CD4-positive, alpha-beta T cell treated with Interleukin-21 for 1 hour (primary cell): ENCODE results near the gene PHACTR2.
A peak's percentile ranks its signal among the peaks of the same experiment; 100 is the strongest.
"Not testable (repeated sequence)": the region's sequence is repeated elsewhere in the genome, so short reads cannot be mapped to it uniquely, and the experiment has no call there.

ENCODE experiments used
- DNase-seq: peaks from one replicate; pipeline ENCODE4 v3.0.0-alpha.2; 2020

Gene PHACTR2

GRCh38 chr6:143700684-143701348 lies 23.1 kb downstream of the PHACTR2 start:
- no peak for DNase-seq

- DNase-seq, result no peak
These were observed 23.8 kb downstream of the PHACTR2 start for GRCh38 chr6:143701349-143702234.

- DNase-seq, result no peak
These were observed 27.8 kb downstream of the PHACTR2 start for GRCh38 chr6:143705569-143705968.

GRCh38 chr6:143707697-143708096 lies 29.9 kb downstream of the PHACTR2 start:
- DNase-seq, result no peak

- DNase-seq, result peak; percentile 3
These were observed 31.1 kb downstream of the PHACTR2 start for GRCh38 chr6:143708889-143709288.

- no peak for DNase-seq
These were observed 33.9 kb downstream of the PHACTR2 start for GRCh38 chr6:143711714-143712113.

GRCh38 chr6:143718472-143718871 lies 40.7 kb downstream of the PHACTR2 start:
- DNase-seq, result no peak

GRCh38 chr6:143721642-143722041 lies 43.9 kb downstream of the PHACTR2 start:
- DNase-seq, result no peak

GRCh38 chr6:143724876-143725275 lies 47.1 kb downstream of the PHACTR2 start:
- no peak for DNase-seq

GRCh38 chr6:143726015-143726647 lies 48.4 kb downstream of the PHACTR2 start:
- no peak for DNase-seq

- DNase-seq, result no peak
These were observed 49.3 kb downstream of the PHACTR2 start for GRCh38 chr6:143727035-143727434.

- DNase-seq, result no peak
These were observed 54.0 kb downstream of the PHACTR2 start for GRCh38 chr6:143731789-143732188.

- DNase-seq, result no peak
These were observed 54.8 kb downstream of the PHACTR2 start for GRCh38 chr6:143732536-143732935.

- DNase-seq, result no peak
These were observed 55.7 kb downstream of the PHACTR2 start for GRCh38 chr6:143733510-143733909.

- no peak for DNase-seq
These were observed 56.9 kb downstream of the PHACTR2 start for GRCh38 chr6:143734641-143735063.

- DNase-seq, result not testable (repeated sequence)
These were observed 60.4 kb downstream of the PHACTR2 start for GRCh38 chr6:143738072-143738690.

- peak; percentile 3 for DNase-seq
These were observed 61.6 kb downstream of the PHACTR2 start for GRCh38 chr6:143739341-143739851.

- DNase-seq, result no peak
These were observed 62.4 kb downstream of the PHACTR2 start for GRCh38 chr6:143740213-143740612.

- no peak for DNase-seq
These were observed 63.7 kb downstream of the PHACTR2 start for GRCh38 chr6:143741480-143741879.

GRCh38 chr6:143742070-143742954 lies 64.5 kb downstream of the PHACTR2 start:
- no peak for DNase-seq

GRCh38 chr6:143742955-143743255 lies 65.1 kb downstream of the PHACTR2 start:
- no peak for DNase-seq
